Measurements from ENCODE around the gene ATP13A4. TPM values are rescaled to one million over a fixed set of nuclear protein-coding genes. Genes with fewer than 3 reads are reported as not detected.

ATP13A4 gene, protein sequence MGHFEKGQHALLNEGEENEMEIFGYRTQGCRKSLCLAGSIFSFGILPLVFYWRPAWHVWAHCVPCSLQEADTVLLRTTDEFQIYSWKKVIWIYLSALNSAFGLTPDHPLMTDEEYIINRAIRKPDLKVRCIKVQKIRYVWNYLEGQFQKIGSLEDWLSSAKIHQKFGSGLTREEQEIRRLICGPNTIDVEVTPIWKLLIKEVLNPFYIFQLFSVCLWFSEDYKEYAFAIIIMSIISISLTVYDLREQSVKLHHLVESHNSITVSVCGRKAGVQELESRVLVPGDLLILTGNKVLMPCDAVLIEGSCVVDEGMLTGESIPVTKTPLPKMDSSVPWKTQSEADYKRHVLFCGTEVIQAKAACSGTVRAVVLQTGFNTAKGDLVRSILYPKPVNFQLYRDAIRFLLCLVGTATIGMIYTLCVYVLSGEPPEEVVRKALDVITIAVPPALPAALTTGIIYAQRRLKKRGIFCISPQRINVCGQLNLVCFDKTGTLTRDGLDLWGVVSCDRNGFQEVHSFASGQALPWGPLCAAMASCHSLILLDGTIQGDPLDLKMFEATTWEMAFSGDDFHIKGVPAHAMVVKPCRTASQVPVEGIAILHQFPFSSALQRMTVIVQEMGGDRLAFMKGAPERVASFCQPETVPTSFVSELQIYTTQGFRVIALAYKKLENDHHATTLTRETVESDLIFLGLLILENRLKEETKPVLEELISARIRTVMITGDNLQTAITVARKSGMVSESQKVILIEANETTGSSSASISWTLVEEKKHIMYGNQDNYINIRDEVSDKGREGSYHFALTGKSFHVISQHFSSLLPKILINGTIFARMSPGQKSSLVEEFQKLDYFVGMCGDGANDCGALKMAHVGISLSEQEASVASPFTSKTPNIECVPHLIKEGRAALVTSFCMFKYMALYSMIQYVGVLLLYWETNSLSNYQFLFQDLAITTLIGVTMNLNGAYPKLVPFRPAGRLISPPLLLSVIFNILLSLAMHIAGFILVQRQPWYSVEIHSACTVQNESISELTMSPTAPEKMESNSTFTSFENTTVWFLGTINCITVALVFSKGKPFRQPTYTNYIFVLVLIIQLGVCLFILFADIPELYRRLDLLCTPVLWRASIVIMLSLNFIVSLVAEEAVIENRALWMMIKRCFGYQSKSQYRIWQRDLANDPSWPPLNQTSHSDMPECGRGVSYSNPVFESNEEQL
- total RNA-seq = 100 to 1,000 TPM in 1 of 2 donors, 10 to 100 TPM in 1; 74.1 to 262 TPM
- 10 to 100 TPM; 48.4 to 62.1 (median 56.6) TPM for polyA plus RNA-seq (ENCODE audit: insufficient read length in 6 of 6)
- long read RNA-seq, donor 1, partial matches to known transcripts = 0 of 1 reads
- long read RNA-seq, donor 1, other reads (novel, unspliced or antisense) = 0 of 1 reads
- long read RNA-seq, donor 2 = 0 reads
- long read RNA-seq, donor 3 = 0 reads
- long read RNA-seq, donor 4, partial matches to known transcripts = 6 of 9 reads
- long read RNA-seq, donor 4, other reads (novel, unspliced or antisense) = 3 of 9 reads
- long read RNA-seq, donor 5, partial matches to known transcripts = 0 of 1 reads
- long read RNA-seq, donor 5, other reads (novel, unspliced or antisense) = 0 of 1 reads
- long read RNA-seq, donor 6, full-length matches to known transcripts = 2 of 2 reads
- long read RNA-seq, donor 6, partial matches to known transcripts = 0 of 2 reads
- long read RNA-seq, donor 6, other reads (novel, unspliced or antisense) = 0 of 2 reads
- long read RNA-seq, donor 7, full-length matches to known transcripts = 1 of 1 reads
- long read RNA-seq, donor 7, partial matches to known transcripts = 0 of 1 reads
- long read RNA-seq, donor 7, other reads (novel, unspliced or antisense) = 0 of 1 reads
- long read RNA-seq, donor 8, full-length matches to known transcripts = 1 of 1 reads
- long read RNA-seq, donor 8, partial matches to known transcripts = 0 of 1 reads
- long read RNA-seq, donor 8, other reads (novel, unspliced or antisense) = 0 of 1 reads
- long read RNA-seq, donor 9 = 0 reads
- long read RNA-seq, donor 10, partial matches to known transcripts = 3 of 3 reads
- long read RNA-seq, donor 10, other reads (novel, unspliced or antisense) = 0 of 3 reads
- long read RNA-seq, donor 11, full-length matches to known transcripts = 2 of 2 reads
- long read RNA-seq, donor 11, partial matches to known transcripts = 0 of 2 reads
- long read RNA-seq, donor 11, other reads (novel, unspliced or antisense) = 0 of 2 reads
- long read RNA-seq, donor 12 = 0 reads

GRCh38 chr3:193554811-193555210, at the start of gene ATP13A4:
Gene ATP13A4 (minus strand): TSS chr3:193554895. CDS start chr3:193554799, 96 bp downstream.
- Histone ChIP-seq H3K9me3 (no peaks in the 10 kb centered on the region), H3K4me1 (no peaks in the 10 kb centered on the region), H3K36me3 (no peaks in the 10 kb centered on the region), H3K27me3 (no peaks in the 10 kb centered on the region), H3K27ac (peak within 1 kb of the TSS; percentile 53 to 67), H3K4me3 (peak within 1 kb of the TSS; percentile 18 to 29)
- ATAC-seq (peak; percentile 71), DNase-seq (peak in 2 of 4 donors; percentile 32 to 59)
- TF ChIP-seq, protein P1, sequence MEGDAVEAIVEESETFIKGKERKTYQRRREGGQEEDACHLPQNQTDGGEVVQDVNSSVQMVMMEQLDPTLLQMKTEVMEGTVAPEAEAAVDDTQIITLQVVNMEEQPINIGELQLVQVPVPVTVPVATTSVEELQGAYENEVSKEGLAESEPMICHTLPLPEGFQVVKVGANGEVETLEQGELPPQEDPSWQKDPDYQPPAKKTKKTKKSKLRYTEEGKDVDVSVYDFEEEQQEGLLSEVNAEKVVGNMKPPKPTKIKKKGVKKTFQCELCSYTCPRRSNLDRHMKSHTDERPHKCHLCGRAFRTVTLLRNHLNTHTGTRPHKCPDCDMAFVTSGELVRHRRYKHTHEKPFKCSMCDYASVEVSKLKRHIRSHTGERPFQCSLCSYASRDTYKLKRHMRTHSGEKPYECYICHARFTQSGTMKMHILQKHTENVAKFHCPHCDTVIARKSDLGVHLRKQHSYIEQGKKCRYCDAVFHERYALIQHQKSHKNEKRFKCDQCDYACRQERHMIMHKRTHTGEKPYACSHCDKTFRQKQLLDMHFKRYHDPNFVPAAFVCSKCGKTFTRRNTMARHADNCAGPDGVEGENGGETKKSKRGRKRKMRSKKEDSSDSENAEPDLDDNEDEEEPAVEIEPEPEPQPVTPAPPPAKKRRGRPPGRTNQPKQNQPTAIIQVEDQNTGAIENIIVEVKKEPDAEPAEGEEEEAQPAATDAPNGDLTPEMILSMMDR (IDR thresholded peaks at IDR 0.05) = no peak
- intact Hi-C loops (cut with DNase I) = no loop called here

DNA sequence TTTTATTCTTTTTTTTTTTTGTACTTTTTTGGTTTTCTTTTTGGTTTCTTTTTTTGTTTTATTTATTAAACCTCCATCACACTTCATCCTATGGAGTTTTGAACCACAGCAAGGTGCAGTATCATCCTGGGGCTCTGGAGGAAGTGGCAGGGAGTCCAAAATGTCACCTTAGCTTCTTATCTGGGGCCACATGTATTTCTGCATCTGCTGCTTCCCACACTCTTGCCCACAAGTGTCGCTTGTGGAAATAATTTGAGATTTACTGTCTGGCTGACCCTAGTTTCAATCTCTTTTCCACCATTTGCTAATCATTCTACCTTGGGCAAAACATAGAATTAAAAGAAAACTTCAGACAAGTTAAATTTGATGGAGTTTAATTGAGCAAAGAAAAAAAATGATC, 44.7 kb upstream of the ATP13A4 start:
- intact Hi-C loops (cut with DNase I) = no loop called here
- Histone ChIP-seq H3K27ac (no peak overlapping the region), H3K27me3 (no peaks in the 10 kb centered on the region), H3K4me1 (peaks cover 0 to 29% of the 10 kb centered on the region in 2 donors), H3K9me3 (no peaks in the 10 kb centered on the region), H3K36me3 (peaks cover 0 to 32% of the 10 kb centered on the region in 2 donors), H3K4me3 (no peak overlapping the region)
- no peak for ATAC-seq
- DNase-seq = no peak
- TF ChIP-seq, protein P1 (IDR thresholded peaks at IDR 0.05) = no peak

DNA sequence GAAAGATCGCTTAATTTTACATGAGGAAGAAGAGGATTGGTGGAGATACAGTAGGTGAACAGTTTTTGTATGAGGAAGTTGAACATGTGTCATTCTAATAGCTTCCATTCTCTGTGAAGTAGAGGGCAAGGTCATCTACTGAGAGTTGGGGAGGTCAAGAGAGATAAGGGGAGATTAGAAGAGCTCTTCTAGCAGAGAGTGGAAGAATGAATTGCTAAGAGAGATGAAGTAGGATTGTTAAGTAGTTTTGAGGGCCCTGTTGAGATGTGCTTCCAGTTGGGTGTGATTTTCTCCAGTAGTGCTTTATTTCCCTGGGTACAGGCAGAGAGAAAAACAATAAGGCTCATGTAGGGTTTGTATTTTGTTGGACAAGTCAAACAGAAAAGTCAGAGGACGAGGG, 43.5 kb upstream of the ATP13A4 start:
- Histone ChIP-seq H3K4me1 (peaks cover 5 to 36% of the 10 kb centered on the region in 2 donors), H3K27me3 (no peaks in the 10 kb centered on the region), H3K9me3 (no peaks in the 10 kb centered on the region), H3K36me3 (peaks cover 0 to 20% of the 10 kb centered on the region in 2 donors), H3K27ac (no peak overlapping the region), H3K4me3 (no peak overlapping the region)
- TF ChIP-seq, protein P1 (IDR thresholded peaks at IDR 0.05) = no peak
- intact Hi-C loops (cut with DNase I) = no loop called here
- ATAC-seq (peak; percentile 85), DNase-seq (no peak)

GRCh38 chr3:193595939-193596487, 41.3 kb upstream of the ATP13A4 start:
- Histone ChIP-seq H3K27me3 (no peaks in the 10 kb centered on the region), H3K4me1 (peaks cover 5 to 41% of the 10 kb centered on the region in 2 donors), H3K4me3 (no peak overlapping the region), H3K36me3 (peaks cover 0 to 18% of the 10 kb centered on the region in 2 donors), H3K27ac (no peak overlapping the region), H3K9me3 (no peaks in the 10 kb centered on the region)
- ATAC-seq = no peak
- TF ChIP-seq, protein P1 (IDR thresholded peaks at IDR 0.05) = no peak
- intact Hi-C loops (cut with DNase I) = no loop called here
- no peak for DNase-seq
